Calu3 (cell line): ENCODE measurements around the gene TSC1. TPM values are rescaled to one million over a fixed set of nuclear protein-coding genes. Genes with fewer than 3 reads are reported as not detected.

Source experiments
- BruUV-seq: library from RNA; stranded (reverse); fragments of 400-500 nt; replicated peaks from 2 replicates; lab custom pipeline; 2021; lab: Mats Ljungman, UMichigan
- CTCF ChIA-PET: fragments of 300-600 bp; sonication (Branson Sonifier 250); formaldehyde crosslinking; loops from one replicate; lab custom pipeline; 2022; ENCODE audit warnings: antibody characterized with exemption; lab: Charles Lee
- DNase-seq: peaks from one replicate; pipeline ENCODE4 v3.0.0; 2022
- H3K27ac Mint-ChIP-seq: one replicate; pipeline ENCODE4 v1.8.0; 2022; ENCODE audit warnings: mixed read lengths; ENCODE audit not compliant: unreplicated experiment
- H3K27me3 Mint-ChIP-seq: one replicate; pipeline ENCODE4 v1.8.0; 2022; ENCODE audit warnings: mixed read lengths; ENCODE audit not compliant: unreplicated experiment
- H3K36me3 Mint-ChIP-seq: one replicate; pipeline ENCODE4 v1.8.0; 2022; ENCODE audit warnings: mild to moderate bottlenecking, moderate library complexity, mixed read lengths; ENCODE audit not compliant: insufficient read depth, unreplicated experiment
- H3K4me1 Mint-ChIP-seq: one replicate; pipeline ENCODE4 v1.8.0; 2022; ENCODE audit warnings: mild to moderate bottlenecking, low read depth, mixed read lengths; ENCODE audit not compliant: unreplicated experiment
- H3K4me3 Mint-ChIP-seq: one replicate; pipeline ENCODE4 v1.8.0; 2022; ENCODE audit warnings: mild to moderate bottlenecking, low read depth, moderate library complexity, mixed read lengths; ENCODE audit not compliant: unreplicated experiment
- H3K9me3 Mint-ChIP-seq: one replicate; pipeline ENCODE4 v1.8.0; 2022; ENCODE audit warnings: low read depth, mixed read lengths; ENCODE audit not compliant: unreplicated experiment
- intact Hi-C: fragments of 100-400 bp; cut with micrococcal nuclease; formaldehyde crosslinking; loops from one replicate; pipeline ENCODE4 v1.10.0; 2022; ENCODE audit not compliant: unreplicated experiment
- total RNA-seq: library from RNA; stranded (reverse); gene quantifications from 2 replicates; pipeline ENCODE4 v1.2.3, GENCODE V29; 2022
- TF ChIP-seq, protein P1 (sequence below): fragments of 200-600 bp; IDR thresholded peaks from one replicate; pipeline ENCODE4 v1.8.0; 2022; ENCODE audit warnings: antibody characterized with exemption; ENCODE audit not compliant: unreplicated experiment

Gene TSC1
- total RNA-seq, 1 experiment from 2014 or later: 31.7 TPM

DNA sequence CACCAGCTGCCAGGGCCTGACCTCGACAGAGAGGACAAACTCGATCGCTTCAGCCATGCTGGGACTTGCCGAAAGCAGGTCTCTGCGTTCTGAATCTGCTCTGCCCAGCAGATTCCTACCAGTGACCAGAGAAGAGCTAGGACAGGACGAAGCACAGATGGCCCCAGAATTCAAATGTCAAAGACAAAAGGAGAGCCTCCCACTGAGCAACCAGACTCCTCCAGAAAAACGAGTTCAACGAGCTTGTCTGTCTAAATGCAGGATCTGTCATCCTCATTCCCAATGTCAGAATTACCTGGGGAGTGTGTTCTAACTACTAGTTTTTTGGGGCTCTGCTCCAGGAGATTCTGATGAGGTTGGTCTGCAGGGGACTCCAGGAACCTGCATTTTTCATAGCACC is 79.7 kb downstream of the TSC1 start:
- no peak overlapping the region for H3K4me3 Mint-ChIP-seq
- no peaks in the 10 kb centered on the region for H3K9me3 Mint-ChIP-seq
- H3K4me1 Mint-ChIP-seq: no peaks in the 10 kb centered on the region
- CTCF ChIA-PET: no interaction called here
- no TSS peak for BruUV-seq
- intact Hi-C loops: no loop called here
- no peaks in the 10 kb centered on the region for H3K27me3 Mint-ChIP-seq
- DNase-seq: no peak
- no peaks in the 10 kb centered on the region for H3K36me3 Mint-ChIP-seq
- H3K27ac Mint-ChIP-seq: no peak overlapping the region
- TF ChIP-seq, protein P1, sequence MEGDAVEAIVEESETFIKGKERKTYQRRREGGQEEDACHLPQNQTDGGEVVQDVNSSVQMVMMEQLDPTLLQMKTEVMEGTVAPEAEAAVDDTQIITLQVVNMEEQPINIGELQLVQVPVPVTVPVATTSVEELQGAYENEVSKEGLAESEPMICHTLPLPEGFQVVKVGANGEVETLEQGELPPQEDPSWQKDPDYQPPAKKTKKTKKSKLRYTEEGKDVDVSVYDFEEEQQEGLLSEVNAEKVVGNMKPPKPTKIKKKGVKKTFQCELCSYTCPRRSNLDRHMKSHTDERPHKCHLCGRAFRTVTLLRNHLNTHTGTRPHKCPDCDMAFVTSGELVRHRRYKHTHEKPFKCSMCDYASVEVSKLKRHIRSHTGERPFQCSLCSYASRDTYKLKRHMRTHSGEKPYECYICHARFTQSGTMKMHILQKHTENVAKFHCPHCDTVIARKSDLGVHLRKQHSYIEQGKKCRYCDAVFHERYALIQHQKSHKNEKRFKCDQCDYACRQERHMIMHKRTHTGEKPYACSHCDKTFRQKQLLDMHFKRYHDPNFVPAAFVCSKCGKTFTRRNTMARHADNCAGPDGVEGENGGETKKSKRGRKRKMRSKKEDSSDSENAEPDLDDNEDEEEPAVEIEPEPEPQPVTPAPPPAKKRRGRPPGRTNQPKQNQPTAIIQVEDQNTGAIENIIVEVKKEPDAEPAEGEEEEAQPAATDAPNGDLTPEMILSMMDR: no peak

DNA sequence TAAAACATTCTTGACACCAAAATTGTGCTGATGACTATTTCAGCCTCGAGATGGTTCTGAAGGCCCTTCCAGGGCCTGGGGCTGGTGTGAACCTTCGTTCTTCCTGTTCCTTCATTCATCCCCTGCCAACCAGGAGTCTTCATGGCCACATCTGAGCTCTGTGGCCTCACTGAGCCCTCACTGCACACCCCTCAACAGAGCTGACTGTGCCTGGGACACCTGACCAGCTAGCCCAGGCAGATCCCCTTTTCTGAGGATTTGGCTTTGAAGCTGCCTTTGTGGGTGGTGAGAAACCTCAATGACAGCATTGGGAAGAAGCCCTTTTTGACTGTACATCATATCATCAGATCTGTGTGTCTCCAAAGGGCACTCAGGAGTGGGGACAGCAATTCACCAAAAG is 80.1 kb downstream of the TSC1 start:
- DNase-seq: no peak
- no peaks in the 10 kb centered on the region for H3K9me3 Mint-ChIP-seq
- H3K27me3 Mint-ChIP-seq: no peaks in the 10 kb centered on the region
- CTCF ChIA-PET: no interaction called here
- no peak overlapping the region for H3K4me3 Mint-ChIP-seq
- no peaks in the 10 kb centered on the region for H3K4me1 Mint-ChIP-seq
- TF ChIP-seq, protein P1: no peak
- H3K27ac Mint-ChIP-seq: no peak overlapping the region
- BruUV-seq: no TSS peak
- no peaks in the 10 kb centered on the region for H3K36me3 Mint-ChIP-seq
- intact Hi-C loops: no loop called here

DNA sequence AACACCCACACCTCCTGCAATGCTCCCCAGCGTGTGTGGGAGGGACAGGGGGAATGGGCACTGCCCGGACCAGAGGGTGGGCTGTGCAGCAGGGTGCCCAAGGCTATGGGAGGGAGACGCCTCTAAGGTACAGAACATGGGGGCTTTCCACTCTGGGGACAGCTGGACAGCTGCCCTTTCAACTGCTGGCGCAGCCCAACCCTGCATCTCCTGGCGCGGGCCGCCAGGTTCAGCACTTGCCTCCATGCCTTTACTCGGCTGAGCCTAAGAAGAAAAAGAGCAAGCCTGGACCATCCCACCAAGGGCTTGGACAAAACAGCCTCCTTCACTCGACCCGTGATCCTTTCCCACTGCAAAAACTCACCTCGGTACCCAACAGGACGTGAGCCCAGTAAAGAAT is 81.3 kb downstream of the TSC1 start:
- TF ChIP-seq, protein P1: no peak
- intact Hi-C loops: no loop called here
- CTCF ChIA-PET: interaction anchor here (0.6 kb wide), 1 partner anchor 19 kb away, joined by 7 read pairs; no protein-coding TSS in a partner anchor
- BruUV-seq: no TSS peak
- Mint-ChIP-seq H3K9me3 (no peaks in the 10 kb centered on the region), H3K4me1 (no peaks in the 10 kb centered on the region), H3K27ac (no peak overlapping the region), H3K27me3 (no peaks in the 10 kb centered on the region), H3K4me3 (no peak overlapping the region), H3K36me3 (no peaks in the 10 kb centered on the region)
- no peak for DNase-seq

DNA sequence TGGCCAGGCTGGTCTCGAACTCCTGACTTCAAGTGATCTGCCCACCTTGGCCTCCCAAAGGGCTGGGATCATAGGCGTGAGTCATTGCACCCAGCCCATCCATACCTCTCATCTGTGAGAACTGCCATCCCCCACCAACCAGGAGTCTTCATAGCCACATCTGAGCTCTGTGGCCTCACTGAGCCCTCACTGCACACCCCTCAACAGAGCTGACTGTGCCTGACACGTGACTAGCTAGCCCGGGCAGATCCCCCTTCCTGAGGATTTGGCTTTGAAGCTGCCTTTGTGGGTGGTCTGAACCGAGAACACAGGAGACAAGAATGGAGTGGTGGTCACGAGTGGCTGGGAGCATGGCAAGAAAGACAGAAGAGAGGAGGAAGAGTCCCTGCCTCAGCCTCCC is 81.9 kb downstream of the TSC1 start:
- H3K4me3 Mint-ChIP-seq: no peak overlapping the region
- TF ChIP-seq, protein P1: no peak
- no peaks in the 10 kb centered on the region for H3K4me1 Mint-ChIP-seq
- no peaks in the 10 kb centered on the region for H3K9me3 Mint-ChIP-seq
- CTCF ChIA-PET: interaction anchor here (0.6 kb wide), 1 partner anchor 18 kb away, joined by 7 read pairs; no protein-coding TSS in a partner anchor
- H3K27ac Mint-ChIP-seq: no peak overlapping the region
- no peak for DNase-seq
- no TSS peak for BruUV-seq
- no peaks in the 10 kb centered on the region for H3K27me3 Mint-ChIP-seq
- intact Hi-C loops: no loop called here
- H3K36me3 Mint-ChIP-seq: no peaks in the 10 kb centered on the region
